H9 (cell line): ENCODE measurements around the gene THAP11. TPM values are rescaled to one million over a fixed set of nuclear protein-coding genes. Genes with fewer than 3 reads are reported as not detected.

ENCODE experiments used
- DNase-seq: peaks from one replicate; pipeline ENCODE4 v3.0.0-alpha.2; 2017
- H2AFZ ChIP-seq: one replicate; pipeline ENCODE4 v1.6.1; 2013; ENCODE audit warnings: mild to moderate bottlenecking, low read length, control low read depth, moderate library complexity
- H2AK5ac ChIP-seq: 2 replicates; pipeline ENCODE4 v1.6.1; 2013; ENCODE audit warnings: low read length, control low read depth, mixed read lengths; ENCODE audit not compliant: insufficient read length
- H2BK120ac ChIP-seq: one replicate; pipeline ENCODE4 v1.6.1; 2013; ENCODE audit warnings: low read depth, mild to moderate bottlenecking, low read length, control low read depth, inconsistent platforms; ENCODE audit not compliant: poor library complexity, severe bottlenecking
- H2BK12ac ChIP-seq: 2 replicates; pipeline ENCODE4 v1.6.1; 2013; ENCODE audit warnings: low read length, control low read depth, mixed read lengths, low read depth; ENCODE audit not compliant: insufficient read length
- H2BK15ac ChIP-seq: 2 replicates; pipeline ENCODE4 v1.6.1; 2013; ENCODE audit warnings: low read depth, low read length, control low read depth
- H2BK20ac ChIP-seq: one replicate; pipeline ENCODE4 v1.6.1; 2013; ENCODE audit warnings: low read depth, mild to moderate bottlenecking, low read length, control low read depth, inconsistent platforms; ENCODE audit not compliant: poor library complexity, severe bottlenecking
- H2BK5ac ChIP-seq: 2 replicates; pipeline ENCODE4 v1.6.1; 2013; ENCODE audit warnings: low read length, control low read depth, mixed read lengths; ENCODE audit not compliant: insufficient read length
- H3K14ac ChIP-seq: 2 replicates; pipeline ENCODE4 v1.6.1; 2013; ENCODE audit warnings: low read length, control low read depth; ENCODE audit not compliant: insufficient read depth
- H3K18ac ChIP-seq: 2 replicates; pipeline ENCODE4 v1.6.1; 2013; ENCODE audit warnings: low read depth, mild to moderate bottlenecking, mixed read lengths, low read length, control low read depth; ENCODE audit not compliant: insufficient read length
- H3K23ac ChIP-seq: 2 replicates; pipeline ENCODE4 v1.6.1; 2013; ENCODE audit warnings: low read length, control low read depth, mixed read lengths, low read depth; ENCODE audit not compliant: insufficient read length
- H3K23me2 ChIP-seq: 2 replicates; pipeline ENCODE4 v1.6.1; 2013; ENCODE audit warnings: low read depth, mild to moderate bottlenecking, mixed read lengths, low read length, control low read depth; ENCODE audit not compliant: insufficient read length, poor library complexity, severe bottlenecking
- H3K27ac ChIP-seq: 2 replicates; pipeline ENCODE4 v1.5.1; 2013; ENCODE audit warnings: low read length, control low read depth, mixed read lengths, low read depth; ENCODE audit not compliant: insufficient read length
- H3K27me3 ChIP-seq: 2 replicates; pipeline ENCODE4 v1.6.1; 2013; ENCODE audit warnings: low read length, control low read depth, inconsistent platforms; ENCODE audit not compliant: insufficient read depth
- H3K4ac ChIP-seq: 2 replicates; pipeline ENCODE4 v1.6.1; 2013; ENCODE audit warnings: low read depth, mild to moderate bottlenecking, control low read depth, inconsistent platforms, low read length, moderate library complexity
- H3K4me1 ChIP-seq: 2 replicates; pipeline ENCODE4 v1.6.1; 2013; ENCODE audit warnings: low read length, control low read depth, inconsistent platforms; ENCODE audit not compliant: insufficient read depth
- H3K4me2 ChIP-seq: 2 replicates; pipeline ENCODE4 v1.6.1; 2013; ENCODE audit warnings: low read length, control low read depth, mixed read lengths; ENCODE audit not compliant: insufficient read length, insufficient read depth
- H3K56ac ChIP-seq: 2 replicates; pipeline ENCODE4 v1.6.1; 2013; ENCODE audit warnings: low read depth, mild to moderate bottlenecking, mixed read lengths, low read length, control low read depth; ENCODE audit not compliant: insufficient read length
- H3K79me1 ChIP-seq: 2 replicates; pipeline ENCODE4 v1.6.1; 2013; ENCODE audit warnings: low read depth, mild to moderate bottlenecking, moderate library complexity, low read length, control low read depth, inconsistent platforms; ENCODE audit not compliant: insufficient read depth, poor library complexity, severe bottlenecking
- H3K79me2 ChIP-seq: 2 replicates; pipeline ENCODE4 v1.6.1; 2013; ENCODE audit warnings: low read length, control low read depth, inconsistent platforms; ENCODE audit not compliant: insufficient read depth
- H3K9ac ChIP-seq: 2 replicates; pipeline ENCODE4 v1.6.1; 2013; ENCODE audit warnings: low read length, control low read depth, mixed read lengths; ENCODE audit not compliant: insufficient read length; ENCODE audit errors: extremely low read depth
- H3K9me3 ChIP-seq: one replicate; pipeline ENCODE4 v1.6.1; 2013; ENCODE audit warnings: low read depth, low read length, inconsistent platforms; ENCODE audit not compliant: control insufficient read depth
- H3T11ph ChIP-seq: one replicate; pipeline ENCODE4 v1.6.1; 2013; ENCODE audit warnings: mild to moderate bottlenecking, low read length, control low read depth, inconsistent platforms
- H4K20me1 ChIP-seq: one replicate; pipeline ENCODE4 v1.6.1; 2013; ENCODE audit not compliant: control insufficient read depth, insufficient read length, insufficient read depth
- H4K5ac ChIP-seq: 2 replicates; pipeline ENCODE4 v1.6.1; 2013; ENCODE audit warnings: low read depth, mild to moderate bottlenecking, mixed read lengths, low read length, control low read depth; ENCODE audit not compliant: insufficient read length
- H4K8ac ChIP-seq: replicated peaks from 2 replicates; pipeline ENCODE4 v1.6.1; 2013; ENCODE audit warnings: low read length, control low read depth, mixed read lengths, low read depth; ENCODE audit not compliant: insufficient read length
- H4K91ac ChIP-seq: 2 replicates; pipeline ENCODE4 v1.6.1; 2013; ENCODE audit warnings: low read depth, mild to moderate bottlenecking, moderate library complexity, mixed read lengths, low read length, control low read depth; ENCODE audit not compliant: insufficient read length
- H3K27ac Mint-ChIP-seq, 3 experiments: 2 replicates in 2 of 3; 3 replicates in 1 of 3; pipeline ENCODE4 v1.8.0; 2020 to 2021; ENCODE audit warnings: mixed read lengths in 3 of 3, mild to moderate bottlenecking in 1 of 3, moderate library complexity in 1 of 3
- H3K27me3 Mint-ChIP-seq: 2 replicates; pipeline ENCODE4 v1.8.0; 2021; ENCODE audit warnings: low read depth, mild to moderate bottlenecking, moderate library complexity, mixed read lengths
- H3K36me3 Mint-ChIP-seq, 3 experiments: 2 replicates in 2 of 3; 3 replicates in 1 of 3; pipeline ENCODE4 v1.8.0; 2020 to 2021; ENCODE audit warnings: low read depth in 3 of 3, mixed read lengths in 3 of 3; ENCODE audit not compliant: insufficient read depth in 1 of 3
- H3K4me1 Mint-ChIP-seq, 2 experiments: 2 replicates each; pipeline ENCODE4 v1.8.0; 2020; ENCODE audit warnings: mixed read lengths in 2 of 2
- H3K4me3 Mint-ChIP-seq, 2 experiments: 2 replicates in 1 of 2; 3 replicates in 1 of 2; pipeline ENCODE4 v1.8.0; 2020 to 2021; ENCODE audit warnings: mild to moderate bottlenecking in 2 of 2, mixed read lengths in 2 of 2, moderate library complexity in 1 of 2
- H3K9me3 Mint-ChIP-seq, 2 experiments: 2 replicates in 1 of 2; 3 replicates in 1 of 2; pipeline ENCODE4 v1.8.0; 2020; ENCODE audit warnings: mild to moderate bottlenecking in 2 of 2, mixed read lengths in 2 of 2, moderate library complexity in 1 of 2
- CTCF ChIP-seq: fragments of 200-600 bp; sonication (generic); conservative IDR thresholded peaks from 3 replicates; pipeline ENCODE4 v1.8.0; 2021; ENCODE audit warnings: antibody characterized with exemption, mild to moderate bottlenecking
- WGBS: extraction: QIAGEN DNeasy Blood & Tissue Kit; methylation state at CpG from one replicate; pipeline ENCODE4 v1.1.7; 2013; ENCODE audit warnings: missing lambda C conversion rate, low lambda C conversion rate, mixed read lengths; ENCODE audit not compliant: insufficient read length; ENCODE audit errors: extremely low coverage; 5-methylcytosine and 5-hydroxymethylcytosine counted together
- total RNA-seq: library from RNA; stranded (reverse); gene quantifications from 2 replicates; pipeline ENCODE4 v1.2.1, GENCODE V29; 2021

THAP11 gene
- total RNA-seq, 1 experiment from 2014 or later: 48.9 TPM

GRCh38 chr16:67796099-67796718 is 45.9 kb upstream of the THAP11 start:
- Mint-ChIP-seq H3K4me1 (no peaks in the 10 kb centered on the region), H3K27ac (peak overlapping the region in 2 of 3 experiments; percentile 22 to 31; a peak in 3 of 7 replicates)

More at GRCh38 chr16:67796099-67796718, 45.9 kb upstream of the THAP11 start:
- Histone ChIP-seq H3K27me3 (no peaks in the 10 kb centered on the region), H3K9me3 (no peaks in the 10 kb centered on the region), H3K56ac (no peak overlapping the region), H3K4ac (no peak overlapping the region), H2BK120ac (no peak overlapping the region), H2BK20ac (no peak overlapping the region), H3K14ac (no peak overlapping the region), H4K20me1 (no peaks in the 10 kb centered on the region), H3K18ac (no peak overlapping the region), H3K4me2 (no peak overlapping the region), H2BK12ac (no peak overlapping the region), H3K79me2 (no peaks in the 10 kb centered on the region; the same call in 1 of the 2 replicates), H2BK5ac (no peak overlapping the region), H4K8ac (no peak overlapping the region), H3K79me1 (peaks cover 5% of the 10 kb centered on the region), H4K5ac (no peak overlapping the region), H3K4me1 (no peaks in the 10 kb centered on the region), H4K91ac (no peak overlapping the region), H3K23me2 (no peaks in the 10 kb centered on the region), H2AFZ (no peak overlapping the region), H3K9ac (no peak overlapping the region), H2BK15ac (no peak overlapping the region), H3K23ac (no peak overlapping the region), H3K27ac (no peak overlapping the region), H2AK5ac (no peak overlapping the region), H3T11ph (no peak overlapping the region)
- no peaks in the 10 kb centered on the region for H3K9me3 Mint-ChIP-seq
- no CpG with 5 or more reads among the region's 5 CpGs for WGBS
- H3K36me3 Mint-ChIP-seq: peaks cover 3 to 29% (median 26%) of the 10 kb centered on the region in 3 experiments; a peak in 6 of 7 replicates
- no peak for TF ChIP-seq CTCF
- no peak for DNase-seq
- no peak overlapping the region for H3K4me3 Mint-ChIP-seq
- no peaks in the 10 kb centered on the region for H3K27me3 Mint-ChIP-seq
